ENCODE data around the gene CHST8.

Gene CHST8

GRCh38 chr19:33719366-33720154 lies 97.8 kb downstream of the CHST8 start:
- ChIA-PET POLR2A (no interaction called here), CTCF (interaction anchor here (0.6 kb wide), 1 partner anchor 929 kb away, joined by 3 read pairs; no protein-coding TSS in a partner anchor)
- no peak for TF ChIP-seq HDGF (IDR thresholded peaks at IDR 0.05; ENCODE audit: borderline replicate concordance)
- no peak for TF ChIP-seq NFRKB (IDR thresholded peaks at IDR 0.05)
- TF ChIP-seq TARDBP (IDR thresholded peaks at IDR 0.05): no peak
- TF ChIP-seq LEF1 (IDR thresholded peaks at IDR 0.05; ENCODE audit: borderline replicate concordance): no peak
- no peak for TF ChIP-seq FOXM1 (IDR thresholded peaks at IDR 0.05; ENCODE audit: borderline replicate concordance)
- no peak for TF ChIP-seq ARNT (IDR thresholded peaks at IDR 0.05)
- no peak for TF ChIP-seq BHLHE40 (IDR thresholded peaks at IDR 0.05; ENCODE audit: borderline replicate concordance)
- TF ChIP-seq ELF4 (IDR thresholded peaks at IDR 0.05): no peak
- TF ChIP-seq ZNF384 (IDR thresholded peaks at IDR 0.05): no peak
- no peak for TF ChIP-seq FOXA1 (IDR thresholded peaks at IDR 0.05)
- TF ChIP-seq PKNOX1 (IDR thresholded peaks at IDR 0.05): no peak
- TF ChIP-seq FOXK2 (IDR thresholded peaks at IDR 0.05): no peak
- TF ChIP-seq SP1 (IDR thresholded peaks at IDR 0.05): no peak
- TF ChIP-seq SUZ12 (IDR thresholded peaks at IDR 0.05): no peak
- no peak for TF ChIP-seq L3MBTL2 (conservative IDR thresholded peaks at IDR 0.05)
- no peak for TF ChIP-seq CTBP1 (IDR thresholded peaks at IDR 0.05; ENCODE audit: borderline replicate concordance)
- DNase-seq (ENCODE audit: extremely low spot score): no peak

- POLR2A ChIA-PET: no interaction called here
- CTCF ChIA-PET: no interaction called here
- TF ChIP-seq FOXK2 (IDR thresholded peaks at IDR 0.05): no peak
- no peak for TF ChIP-seq LEF1 (IDR thresholded peaks at IDR 0.05; ENCODE audit: borderline replicate concordance)
- no peak for TF ChIP-seq PKNOX1 (IDR thresholded peaks at IDR 0.05)
- no peak for TF ChIP-seq FOXM1 (IDR thresholded peaks at IDR 0.05; ENCODE audit: borderline replicate concordance)
- TF ChIP-seq BHLHE40 (IDR thresholded peaks at IDR 0.05; ENCODE audit: borderline replicate concordance): no peak
- TF ChIP-seq NFRKB (IDR thresholded peaks at IDR 0.05): no peak
- no peak for TF ChIP-seq L3MBTL2 (conservative IDR thresholded peaks at IDR 0.05)
- no peak for TF ChIP-seq HDGF (IDR thresholded peaks at IDR 0.05; ENCODE audit: borderline replicate concordance)
- TF ChIP-seq ELF4 (IDR thresholded peaks at IDR 0.05): no peak
- no peak for TF ChIP-seq ARNT (IDR thresholded peaks at IDR 0.05)
- no peak for TF ChIP-seq SUZ12 (IDR thresholded peaks at IDR 0.05)
- no peak for TF ChIP-seq CTBP1 (IDR thresholded peaks at IDR 0.05; ENCODE audit: borderline replicate concordance)
- no peak for TF ChIP-seq SP1 (IDR thresholded peaks at IDR 0.05)
- no peak for TF ChIP-seq ZNF384 (IDR thresholded peaks at IDR 0.05)
- TF ChIP-seq FOXA1 (IDR thresholded peaks at IDR 0.05): no peak
- no peak for TF ChIP-seq TARDBP (IDR thresholded peaks at IDR 0.05)
- no peak for DNase-seq (ENCODE audit: extremely low spot score)
These were observed 98.4 kb downstream of the CHST8 start for GRCh38 chr19:33720155-33720493.

- TF ChIP-seq BHLHE40 (IDR thresholded peaks at IDR 0.05; ENCODE audit: borderline replicate concordance): no peak
- no peak for TF ChIP-seq PKNOX1 (IDR thresholded peaks at IDR 0.05)
- no peak for TF ChIP-seq TARDBP (IDR thresholded peaks at IDR 0.05)
- no peak for TF ChIP-seq ZNF384 (IDR thresholded peaks at IDR 0.05)
- TF ChIP-seq NFRKB (IDR thresholded peaks at IDR 0.05): no peak
- no peak for TF ChIP-seq SP1 (IDR thresholded peaks at IDR 0.05)
- TF ChIP-seq ARNT (IDR thresholded peaks at IDR 0.05): no peak
- no peak for TF ChIP-seq LEF1 (IDR thresholded peaks at IDR 0.05; ENCODE audit: borderline replicate concordance)
- no peak for TF ChIP-seq FOXK2 (IDR thresholded peaks at IDR 0.05)
- TF ChIP-seq ELF4 (IDR thresholded peaks at IDR 0.05): no peak
- TF ChIP-seq FOXM1 (IDR thresholded peaks at IDR 0.05; ENCODE audit: borderline replicate concordance): no peak
- TF ChIP-seq SUZ12 (IDR thresholded peaks at IDR 0.05): no peak
- TF ChIP-seq L3MBTL2 (conservative IDR thresholded peaks at IDR 0.05): no peak
- no peak for TF ChIP-seq CTBP1 (IDR thresholded peaks at IDR 0.05; ENCODE audit: borderline replicate concordance)
- no peak for TF ChIP-seq FOXA1 (IDR thresholded peaks at IDR 0.05)
- no peak for TF ChIP-seq HDGF (IDR thresholded peaks at IDR 0.05; ENCODE audit: borderline replicate concordance)
- ChIA-PET CTCF (no interaction called here), POLR2A (no interaction called here)
- no peak for DNase-seq (ENCODE audit: extremely low spot score)
These were observed 99.2 kb downstream of the CHST8 start for GRCh38 chr19:33720691-33721682.

GRCh38 chr19:33721735-33722297 lies 100.1 kb downstream of the CHST8 start:
- DNase-seq (ENCODE audit: extremely low spot score): no peak
- POLR2A ChIA-PET: no interaction called here
- TF ChIP-seq FOXM1 (IDR thresholded peaks at IDR 0.05; ENCODE audit: borderline replicate concordance) (no peak), HDGF (IDR thresholded peaks at IDR 0.05; ENCODE audit: borderline replicate concordance) (no peak), PKNOX1 (IDR thresholded peaks at IDR 0.05) (no peak), TARDBP (IDR thresholded peaks at IDR 0.05) (no peak), FOXK2 (IDR thresholded peaks at IDR 0.05) (no peak), ARNT (IDR thresholded peaks at IDR 0.05) (no peak), SP1 (IDR thresholded peaks at IDR 0.05) (no peak), NFRKB (IDR thresholded peaks at IDR 0.05) (no peak)
- CTCF ChIA-PET: no interaction called here
